Left renal cortex interstitium (tissue), 4 donors: ENCODE measurements around the gene SHPK. TPM values are rescaled to one million over a fixed set of nuclear protein-coding genes. Genes with fewer than 3 reads are reported as not detected.

Source experiments
- DNase-seq, 4 donors: peaks; one replicate each; pipeline ENCODE4 v3.0.0-alpha.2; 2013; ENCODE audit warnings: low read depth in 4 of 4, low spot score in 2 of 4, missing footprints in 1 of 4
- polyA plus RNA-seq, 4 donors: library from polyadenylated mRNA; unstranded; fragments of 120-200 nt; gene quantifications; one replicate each; pipeline ENCODE4 v1.2.1, GENCODE V29; 2013; ENCODE audit not compliant: insufficient read length in 4 of 4

SHPK gene
- polyA plus RNA-seq, 4 donors: 12.6 to 19.1 (median 18.2) TPM

DNA sequence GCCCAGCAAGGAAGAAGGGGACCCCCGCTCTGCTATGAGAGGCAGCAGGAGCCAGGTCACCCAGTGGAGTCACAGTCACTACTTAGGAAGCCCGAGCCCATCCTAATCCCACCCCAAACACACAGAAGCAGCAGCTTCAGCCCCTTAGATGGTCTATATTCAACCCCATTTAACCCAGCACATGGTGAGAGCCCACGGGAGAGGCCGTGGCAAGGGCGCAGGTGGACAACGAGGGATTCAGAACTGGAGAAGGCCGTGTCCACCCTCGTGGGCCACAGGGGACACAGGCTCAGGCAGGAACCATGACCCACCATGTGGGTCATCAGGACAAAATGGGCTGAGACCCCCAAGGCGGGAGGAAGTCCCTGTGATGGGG lies 76.8 kb downstream of the SHPK start:
- DNase-seq: no peak

DNA sequence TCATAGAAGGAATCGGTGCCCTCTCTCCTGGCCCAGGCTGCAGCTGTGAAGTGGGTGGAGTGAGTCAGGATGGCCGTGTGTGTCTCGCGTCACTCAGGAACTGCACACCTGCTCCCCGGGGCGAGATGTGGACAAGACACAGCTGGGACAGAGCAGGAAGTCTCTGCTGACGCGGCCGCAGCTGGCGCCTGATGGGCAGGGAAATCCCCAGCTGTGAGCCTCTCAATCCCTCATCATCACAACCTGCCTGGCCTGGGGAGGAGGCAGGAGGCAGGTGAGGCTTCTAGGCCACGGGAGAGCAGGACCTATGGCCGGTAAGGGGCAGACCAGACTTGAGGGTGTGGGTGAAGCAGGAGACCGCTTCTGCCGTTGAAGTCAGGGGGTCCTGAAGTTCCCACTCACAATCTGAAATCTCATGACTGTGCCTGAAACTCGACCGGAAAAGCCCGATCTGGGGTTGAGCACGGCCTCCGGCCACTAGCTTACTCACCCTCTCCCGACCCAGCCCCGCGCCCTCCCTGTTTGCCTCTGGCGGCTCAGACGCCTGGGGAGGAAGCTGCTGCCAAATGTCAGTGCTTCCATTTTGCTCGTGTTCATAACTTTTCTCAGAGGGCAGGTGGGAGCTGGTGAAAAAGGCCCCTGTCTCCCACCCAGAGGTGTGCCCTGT lies 77.3 kb downstream of the SHPK start:
- no peak for DNase-seq

Other genes with a start within 250 kb of the SHPK start
- gene OR3A2, start 249.9 kb downstream of the SHPK start, polyA plus RNA-seq: under 1 TPM; 0.16 to 0.81 (median 0.49) TPM
- gene OR1E1, start 237.8 kb downstream of the SHPK start, polyA plus RNA-seq: under 1 TPM in 2 of 4 donors, not detected in 2; 0.10 to 0.13 TPM
- under 1 TPM; 0.05 to 0.25 (median 0.12) TPM for gene OR3A3, start 224.9 kb downstream of the SHPK start, polyA plus RNA-seq
- gene OR1E2, start 202.4 kb downstream of the SHPK start, polyA plus RNA-seq: not detected
- 1 to 10 TPM in 2 of 4 donors, not detected in 2; 1.4 to 2.4 TPM for gene SPATA22, start 164.4 kb downstream of the SHPK start, polyA plus RNA-seq
- 10 to 100 TPM; 20.4 to 32.9 (median 30.2) TPM for gene ASPA, start 160.3 kb downstream of the SHPK start, polyA plus RNA-seq
- gene TRPV3, start 78.4 kb downstream of the SHPK start, polyA plus RNA-seq: 1 to 10 TPM in 3 of 4 donors, under 1 TPM in 1; 0.64 to 1.7 (median 1.3) TPM
- 10 to 100 TPM in 2 of 4 donors, 1 to 10 TPM in 2; 6.0 to 12.9 (median 9.7) TPM for gene TRPV1, start 26.8 kb downstream of the SHPK start, polyA plus RNA-seq
- 10 to 100 TPM; 19.9 to 24.8 (median 21.9) TPM for gene CTNS, start 510 bp upstream of the SHPK start, polyA plus RNA-seq
- 100 to 1,000 TPM in 3 of 4 donors, 10 to 100 TPM in 1; 85.1 to 132 (median 104) TPM for gene TAX1BP3, start 32.3 kb upstream of the SHPK start, polyA plus RNA-seq
- 10 to 100 TPM; 24.3 to 42.5 (median 33.2) TPM for gene EMC6, start 32.6 kb upstream of the SHPK start, polyA plus RNA-seq
- 1 to 10 TPM in 3 of 4 donors, under 1 TPM in 1; 0.76 to 1.8 (median 1.6) TPM for gene P2RX5, start 59.9 kb upstream of the SHPK start, polyA plus RNA-seq
- 1 to 10 TPM; 2.8 to 3.7 (median 3.1) TPM for gene HASPIN, start 87.7 kb upstream of the SHPK start, polyA plus RNA-seq
- 10 to 100 TPM; 38.7 to 43.1 (median 40.4) TPM for gene ITGAE, start 164.9 kb upstream of the SHPK start, polyA plus RNA-seq
- gene NCBP3, start 210.0 kb upstream of the SHPK start, polyA plus RNA-seq: 100 to 1,000 TPM in 2 of 4 donors, 10 to 100 TPM in 2; 61.1 to 134 (median 88.8) TPM